K562 (cell line): ENCODE measurements around the gene MBD3. TPM values are rescaled to one million over a fixed set of nuclear protein-coding genes. Genes with fewer than 3 reads are reported as not detected.
A peak's percentile ranks its signal among the peaks of the same experiment; 100 is the strongest.

Experiments
- ARNT ChIP-seq, 2 experiments: fragments of 450-650 bp; IDR thresholded peaks; 2 replicates each; pipeline ENCODE4 v1.6.1; 2016; ENCODE audit warnings: mild to moderate bottlenecking in 1 of 2
- MIER1 ChIP-seq: fragments of 450-650 bp; IDR thresholded peaks from 2 replicates; pipeline ENCODE4 v1.6.1; 2016; ENCODE audit warnings: antibody characterized with exemption, mild to moderate bottlenecking, low read depth
- RBM34 ChIP-seq: fragments of 200-400 bp; formaldehyde crosslinking; IDR thresholded peaks from 2 replicates; pipeline ENCODE4 v1.6.1; 2018; ENCODE audit warnings: low read length, borderline replicate concordance; ENCODE audit not compliant: insufficient read depth
- TRIM28 ChIP-seq: fragments of 450-650 bp; IDR thresholded peaks from 2 replicates; pipeline ENCODE4 v1.6.1; 2017
- polyA plus RNA-seq, 8 experiments: library from polyadenylated mRNA; depleted of rRNA in 4 of 8; stranded (reverse) in 5 of 8; unstranded in 3 of 8; fragments of >200 nt; fragmentation: Nextera tagmentation in 2 of 8; fragmentation: Illumina TruSeq in 1 of 8; extraction: Ambion mirVana in 2 of 8; extraction: Trizol in 1 of 8; gene quantifications; 2 replicates each; pipeline versions ENCODE4 v1.2.1 to v1.2.3, GENCODE V29; 2011 to 2014; ENCODE audit warnings: inconsistent platforms in 1 of 8, missing spikeins in 1 of 8
- total RNA-seq, 7 experiments: library from RNA; depleted of rRNA in 6 of 7; stranded (reverse); fragments of >200 nt in 6 of 7; fragmentation: Illumina TruSeq in 2 of 7; extraction: Trizol in 2 of 7; gene quantifications; 2 replicates each; pipeline versions ENCODE4 v1.2.1 to v1.2.3, GENCODE V29; 2011 to 2021; ENCODE audit warnings: low replicate concordance in 1 of 7
- TF ChIP-seq, protein P1 (sequence below): fragments of 450-650 bp; IDR thresholded peaks from 2 replicates; pipeline ENCODE4 v1.6.1; 2016; ENCODE audit warnings: low read depth
- TF ChIP-seq, protein P2 (sequence below): fragments of 450-650 bp; formaldehyde crosslinking; IDR thresholded peaks from 2 replicates; pipeline ENCODE4 v1.4.0; 2020; ENCODE audit warnings: mild to moderate bottlenecking, moderate library complexity

The MBD3 gene
- total and polyA plus RNA-seq, 9 of the 15 experiments (the other 6 are each of a cell fraction or from before 2014, with no cell fraction given), result 0.24 to 137 (median 30.9) TPM

DNA sequence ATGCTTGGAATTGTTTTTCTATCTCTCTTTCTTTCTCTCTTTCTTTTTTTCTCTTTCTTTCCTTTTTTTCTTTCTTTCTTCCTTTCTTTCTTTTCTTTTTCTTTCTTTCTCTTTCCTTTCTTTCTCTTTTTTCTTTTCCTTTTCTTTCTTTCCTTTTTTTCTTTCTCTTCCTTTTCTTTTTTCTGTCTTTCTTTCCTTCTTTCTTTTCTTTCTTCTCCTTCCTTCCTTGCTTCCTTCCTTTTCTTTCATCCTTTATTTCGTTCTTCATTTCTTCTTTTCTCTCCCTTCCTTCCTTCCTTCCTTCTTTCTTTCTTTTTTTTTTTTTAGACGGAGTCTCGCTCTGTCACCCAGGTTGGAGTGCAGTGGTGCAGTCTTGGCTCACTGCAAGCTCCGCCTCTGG, 22.7 kb downstream of the MBD3 start (continued):
- TF ChIP-seq, protein P1, sequence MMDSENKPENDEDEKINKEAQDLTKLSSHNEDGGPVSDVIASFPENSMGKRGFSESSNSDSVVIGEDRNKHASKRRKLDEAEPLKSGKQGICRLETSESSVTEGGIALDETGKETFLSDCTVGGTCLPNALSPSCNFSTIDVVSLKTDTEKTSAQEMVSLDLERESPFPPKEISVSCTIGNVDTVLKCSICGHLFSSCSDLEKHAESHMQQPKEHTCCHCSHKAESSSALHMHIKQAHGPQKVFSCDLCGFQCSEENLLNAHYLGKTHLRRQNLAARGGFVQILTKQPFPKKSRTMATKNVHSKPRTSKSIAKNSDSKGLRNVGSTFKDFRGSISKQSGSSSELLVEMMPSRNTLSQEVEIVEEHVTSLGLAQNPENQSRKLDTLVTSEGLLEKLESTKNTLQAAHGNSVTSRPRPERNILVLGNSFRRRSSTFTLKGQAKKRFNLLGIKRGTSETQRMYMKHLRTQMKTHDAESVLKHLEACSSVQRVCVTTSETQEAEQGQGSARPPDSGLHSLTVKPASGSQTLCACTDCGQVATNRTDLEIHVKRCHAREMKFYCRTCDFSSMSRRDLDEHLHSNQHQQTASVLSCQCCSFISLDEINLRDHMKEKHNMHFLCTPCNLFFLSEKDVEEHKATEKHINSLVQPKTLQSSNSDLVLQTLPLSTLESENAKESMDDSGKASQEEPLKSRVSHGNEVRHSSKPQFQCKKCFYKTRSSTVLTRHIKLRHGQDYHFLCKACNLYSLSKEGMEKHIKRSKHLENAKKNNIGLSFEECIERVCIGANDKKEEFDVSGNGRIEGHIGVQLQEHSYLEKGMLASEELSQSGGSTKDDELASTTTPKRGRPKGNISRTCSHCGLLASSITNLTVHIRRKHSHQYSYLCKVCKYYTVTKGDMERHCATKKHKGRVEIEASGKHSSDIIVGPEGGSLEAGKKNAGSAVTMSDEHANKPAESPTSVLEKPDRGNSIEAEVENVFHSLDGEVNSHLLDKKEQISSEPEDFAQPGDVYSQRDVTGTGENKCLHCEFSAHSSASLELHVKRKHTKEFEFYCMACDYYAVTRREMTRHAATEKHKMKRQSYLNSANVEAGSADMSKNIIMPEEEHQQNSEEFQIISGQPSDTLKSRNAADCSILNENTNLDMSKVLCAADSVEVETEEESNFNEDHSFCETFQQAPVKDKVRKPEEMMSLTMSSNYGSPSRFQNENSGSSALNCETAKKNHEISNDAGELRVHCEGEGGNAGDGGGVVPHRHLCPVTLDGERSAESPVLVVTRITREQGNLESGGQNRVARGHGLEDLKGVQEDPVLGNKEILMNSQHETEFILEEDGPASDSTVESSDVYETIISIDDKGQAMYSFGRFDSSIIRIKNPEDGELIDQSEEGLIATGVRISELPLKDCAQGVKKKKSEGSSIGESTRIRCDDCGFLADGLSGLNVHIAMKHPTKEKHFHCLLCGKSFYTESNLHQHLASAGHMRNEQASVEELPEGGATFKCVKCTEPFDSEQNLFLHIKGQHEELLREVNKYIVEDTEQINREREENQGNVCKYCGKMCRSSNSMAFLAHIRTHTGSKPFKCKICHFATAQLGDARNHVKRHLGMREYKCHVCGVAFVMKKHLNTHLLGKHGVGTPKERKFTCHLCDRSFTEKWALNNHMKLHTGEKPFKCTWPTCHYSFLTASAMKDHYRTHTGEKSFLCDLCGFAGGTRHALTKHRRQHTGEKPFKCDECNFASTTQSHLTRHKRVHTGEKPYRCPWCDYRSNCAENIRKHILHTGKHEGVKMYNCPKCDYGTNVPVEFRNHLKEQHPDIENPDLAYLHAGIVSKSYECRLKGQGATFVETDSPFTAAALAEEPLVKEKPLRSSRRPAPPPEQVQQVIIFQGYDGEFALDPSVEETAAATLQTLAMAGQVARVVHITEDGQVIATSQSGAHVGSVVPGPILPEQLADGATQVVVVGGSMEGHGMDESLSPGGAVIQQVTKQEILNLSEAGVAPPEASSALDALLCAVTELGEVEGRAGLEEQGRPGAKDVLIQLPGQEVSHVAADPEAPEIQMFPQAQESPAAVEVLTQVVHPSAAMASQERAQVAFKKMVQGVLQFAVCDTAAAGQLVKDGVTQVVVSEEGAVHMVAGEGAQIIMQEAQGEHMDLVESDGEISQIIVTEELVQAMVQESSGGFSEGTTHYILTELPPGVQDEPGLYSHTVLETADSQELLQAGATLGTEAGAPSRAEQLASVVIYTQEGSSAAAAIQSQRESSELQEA, result peak; percentile 25; the same call in 1 of the 2 replicates
- TF ChIP-seq TRIM28 (no peak), ARNT (IDR thresholded peaks at IDR 0.05) (no peak), MIER1 (0 out of 2 replicates have a peak, but pooled peaks have one; percentile 50), RBM34 (no peak)
- TF ChIP-seq, protein P2, sequence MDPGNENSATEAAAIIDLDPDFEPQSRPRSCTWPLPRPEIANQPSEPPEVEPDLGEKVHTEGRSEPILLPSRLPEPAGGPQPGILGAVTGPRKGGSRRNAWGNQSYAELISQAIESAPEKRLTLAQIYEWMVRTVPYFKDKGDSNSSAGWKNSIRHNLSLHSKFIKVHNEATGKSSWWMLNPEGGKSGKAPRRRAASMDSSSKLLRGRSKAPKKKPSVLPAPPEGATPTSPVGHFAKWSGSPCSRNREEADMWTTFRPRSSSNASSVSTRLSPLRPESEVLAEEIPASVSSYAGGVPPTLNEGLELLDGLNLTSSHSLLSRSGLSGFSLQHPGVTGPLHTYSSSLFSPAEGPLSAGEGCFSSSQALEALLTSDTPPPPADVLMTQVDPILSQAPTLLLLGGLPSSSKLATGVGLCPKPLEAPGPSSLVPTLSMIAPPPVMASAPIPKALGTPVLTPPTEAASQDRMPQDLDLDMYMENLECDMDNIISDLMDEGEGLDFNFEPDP, result no peak
